HFF-Myc (cell line): ENCODE results near the gene CA4.
"Not testable (repeated sequence)": the region's sequence is repeated elsewhere in the genome, so short reads cannot be mapped to it uniquely, and the experiment has no call there.

Experiments used
- DNase-seq: peaks from one replicate; pipeline ENCODE4 v3.0.0-alpha.2; 2011; ENCODE audit warnings: low read depth; ENCODE audit errors: extremely low read depth
- H3K4me3 ChIP-seq: replicated peaks from 2 replicates; pipeline ENCODE4 v1.5.1; 2011; ENCODE audit warnings: low read depth, mild to moderate bottlenecking, control low read depth, low read length
- CTCF ChIP-seq: IDR thresholded peaks from 2 replicates; pipeline ENCODE4 v1.5.1; 2012; ENCODE audit warnings: mild to moderate bottlenecking, low read depth, low read length, control low read depth; ENCODE audit errors: missing control alignments

CA4 gene

GRCh38 chr17:60171753-60172079 is 21.9 kb downstream of the CA4 start:
- DNase-seq, result no peak
- TF ChIP-seq CTCF, result no peak
- no peak overlapping the region for H3K4me3 ChIP-seq

DNA sequence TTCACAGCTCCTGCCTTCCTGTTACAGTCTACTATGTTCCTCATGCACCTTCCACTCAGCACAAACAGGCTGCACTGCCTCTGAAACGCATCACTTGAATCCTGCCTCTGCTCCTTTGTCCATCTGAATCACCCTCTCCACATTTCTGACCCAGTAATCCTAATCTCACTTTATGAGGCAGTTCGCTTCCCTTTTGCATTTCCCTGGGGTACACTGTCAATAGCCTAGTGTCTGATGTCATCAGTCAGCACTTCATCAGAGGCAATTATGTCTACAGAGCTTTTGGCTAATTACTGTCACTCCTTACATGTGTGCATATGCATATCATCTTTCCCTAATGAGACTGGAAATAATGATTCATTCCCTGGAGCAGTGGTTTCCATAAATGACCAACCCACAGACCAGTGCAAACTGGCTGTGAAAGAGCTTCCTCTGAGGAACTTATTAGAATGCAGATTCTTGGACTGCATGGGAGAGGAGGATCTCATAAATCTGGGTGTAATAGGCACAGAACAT is 23.6 kb downstream of the CA4 start:
- TF ChIP-seq CTCF, result no peak
- no peak overlapping the region for H3K4me3 ChIP-seq
- no peak for DNase-seq

GRCh38 chr17:60174035-60174434 is 24.3 kb downstream of the CA4 start:
- H3K4me3 ChIP-seq, result no peak overlapping the region
- TF ChIP-seq CTCF, result no peak
- DNase-seq, result no peak

GRCh38 chr17:60174767-60175166 is 25.0 kb downstream of the CA4 start:
- peak; percentile 29 for TF ChIP-seq CTCF
- not testable (repeated sequence) for H3K4me3 ChIP-seq, DNase-seq

GRCh38 chr17:60176763-60177162 is 27.0 kb downstream of the CA4 start:
- H3K4me3 ChIP-seq, DNase-seq: not testable (repeated sequence)

GRCh38 chr17:60178180-60178579 is 28.4 kb downstream of the CA4 start:
- H3K4me3 ChIP-seq, DNase-seq: not testable (repeated sequence)

GRCh38 chr17:60180380-60180779 is 30.6 kb downstream of the CA4 start:
- not testable (repeated sequence) for DNase-seq, H3K4me3 ChIP-seq

DNA sequence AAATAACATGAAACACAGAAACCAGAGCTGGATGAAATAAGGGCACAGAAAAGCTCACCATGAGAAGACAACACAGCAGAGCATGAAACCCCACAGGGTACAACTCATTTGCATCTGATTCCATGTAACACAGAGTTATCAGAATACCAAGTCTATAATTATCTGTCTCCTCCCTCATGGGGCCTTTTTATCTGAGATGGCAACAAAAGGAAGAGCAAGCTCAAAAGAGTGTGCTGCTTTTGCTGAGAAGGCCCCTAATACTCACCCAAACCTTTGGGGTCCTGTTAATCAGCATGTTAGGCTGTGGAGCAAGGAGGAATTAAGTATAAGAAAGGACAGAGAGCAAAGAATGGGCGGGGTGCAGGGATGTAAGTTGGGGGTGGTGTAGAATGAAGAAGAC is 36.6 kb downstream of the CA4 start:
- not testable (repeated sequence) for DNase-seq, H3K4me3 ChIP-seq

- DNase-seq, H3K4me3 ChIP-seq: not testable (repeated sequence)
Observed at GRCh38 chr17:60186846-60187745, 37.3 kb downstream of the CA4 start.

- no peak for DNase-seq
- no peak overlapping the region for H3K4me3 ChIP-seq
- TF ChIP-seq CTCF, result no peak
Observed at GRCh38 chr17:60188759-60189158, 39.0 kb downstream of the CA4 start.

DNA sequence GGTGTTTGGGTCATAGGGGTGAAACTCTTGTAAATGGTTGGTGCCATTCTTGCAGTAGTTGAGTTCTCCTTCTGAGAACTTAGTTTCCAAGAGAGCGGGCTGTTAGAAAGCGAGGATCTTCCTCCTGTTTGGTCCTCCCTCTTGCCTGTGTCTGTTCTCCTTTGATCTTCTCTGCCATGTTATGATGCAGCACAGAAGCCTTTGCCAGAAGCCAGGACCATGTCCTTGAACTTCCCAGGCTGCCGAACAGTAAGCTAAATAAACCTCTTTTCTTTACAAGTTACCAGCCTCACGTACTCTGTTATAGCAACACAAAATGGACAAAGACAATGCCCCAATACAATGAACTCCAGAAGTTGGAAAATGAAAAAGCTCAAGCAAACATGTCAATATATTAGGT is 40.3 kb downstream of the CA4 start:
- DNase-seq, result not testable (repeated sequence)

GRCh38 chr17:60193032-60193431 is 43.3 kb downstream of the CA4 start:
- not testable (repeated sequence) for H3K4me3 ChIP-seq, DNase-seq

More for the DNA sequence above, 40.3 kb downstream of the CA4 start:
- not testable (repeated sequence) for H3K4me3 ChIP-seq
